ES-I3 (cell line): ENCODE data around the gene SMC6.

Experiments used
- H3K36me3 ChIP-seq: 2 replicates; pipeline ENCODE4 v1.6.1; 2013; ENCODE audit warnings: mild to moderate bottlenecking, low read length, control low read depth, moderate library complexity; ENCODE audit not compliant: insufficient read depth
- H3K4me1 ChIP-seq: 2 replicates; pipeline ENCODE4 v1.6.1; 2013; ENCODE audit warnings: mild to moderate bottlenecking, control low read depth, low read length; ENCODE audit not compliant: insufficient read depth
- H3K9ac ChIP-seq: 2 replicates; pipeline ENCODE4 v1.6.1; 2013; ENCODE audit warnings: low read depth, mild to moderate bottlenecking, low read length, moderate library complexity
- H3K9me3 ChIP-seq: 2 replicates; pipeline ENCODE4 v1.6.1; 2013; ENCODE audit warnings: mild to moderate bottlenecking, low read length, moderate library complexity; ENCODE audit not compliant: control insufficient read depth, insufficient read depth

SMC6 gene

GRCh38 chr2:17752892-17753802 lies 463 bp downstream of the SMC6 start:
- Histone ChIP-seq H3K4me1 (peaks cover 17% of the 10 kb centered on the region), H3K9me3 (no peaks in the 10 kb centered on the region), H3K9ac (peak overlapping the region; percentile 96), H3K36me3 (no peaks in the 10 kb centered on the region)

GRCh38 chr2:17752246-17752645 lies 1.4 kb downstream of the SMC6 start:
- Histone ChIP-seq H3K4me1 (peaks cover 21% of the 10 kb centered on the region), H3K9ac (peak overlapping the region; percentile 96; the same call in 1 of the 2 replicates), H3K36me3 (no peaks in the 10 kb centered on the region), H3K9me3 (no peaks in the 10 kb centered on the region)

- peaks cover 21% of the 10 kb centered on the region for H3K4me1 ChIP-seq
- no peaks in the 10 kb centered on the region for H3K9me3 ChIP-seq
- H3K9ac ChIP-seq: no peak overlapping the region
- peaks cover 2% of the 10 kb centered on the region; the same call in 1 of the 2 replicates for H3K36me3 ChIP-seq
Measured at GRCh38 chr2:17749753-17750438, 3.7 kb downstream of the SMC6 start.

- Histone ChIP-seq H3K9me3 (no peaks in the 10 kb centered on the region), H3K9ac (no peak overlapping the region), H3K36me3 (peaks cover 4% of the 10 kb centered on the region; the same call in 1 of the 2 replicates), H3K4me1 (peaks cover 21% of the 10 kb centered on the region)
Measured at GRCh38 chr2:17748745-17749144, 4.9 kb downstream of the SMC6 start.

- H3K9ac ChIP-seq: no peak overlapping the region
- H3K9me3 ChIP-seq: no peaks in the 10 kb centered on the region
- H3K36me3 ChIP-seq: peaks cover 4% of the 10 kb centered on the region; the same call in 1 of the 2 replicates
- peaks cover 21% of the 10 kb centered on the region for H3K4me1 ChIP-seq
Measured at GRCh38 chr2:17747684-17748452, 5.7 kb downstream of the SMC6 start.

GRCh38 chr2:17740203-17740602 lies 13.4 kb downstream of the SMC6 start:
- H3K9ac ChIP-seq: no peak overlapping the region
- H3K36me3 ChIP-seq: peaks cover 18% of the 10 kb centered on the region

GRCh38 chr2:17736989-17737388 lies 16.6 kb downstream of the SMC6 start:
- H3K36me3 ChIP-seq: peaks cover 16% of the 10 kb centered on the region
- H3K9ac ChIP-seq: no peak overlapping the region
- H3K9me3 ChIP-seq: no peaks in the 10 kb centered on the region
- no peaks in the 10 kb centered on the region for H3K4me1 ChIP-seq

More at GRCh38 chr2:17740203-17740602, 13.4 kb downstream of the SMC6 start:
- H3K4me1 ChIP-seq: no peaks in the 10 kb centered on the region
- H3K9me3 ChIP-seq: no peaks in the 10 kb centered on the region

- Histone ChIP-seq H3K4me1 (no peaks in the 10 kb centered on the region), H3K9me3 (no peaks in the 10 kb centered on the region), H3K9ac (no peak overlapping the region), H3K36me3 (peaks cover 16% of the 10 kb centered on the region)
Measured at GRCh38 chr2:17735864-17736263, 17.7 kb downstream of the SMC6 start.

- H3K36me3 ChIP-seq: peaks cover 11% of the 10 kb centered on the region
- no peak overlapping the region for H3K9ac ChIP-seq
- no peaks in the 10 kb centered on the region for H3K9me3 ChIP-seq
- peaks cover 7% of the 10 kb centered on the region; the same call in 1 of the 2 replicates for H3K4me1 ChIP-seq
Measured at GRCh38 chr2:17733599-17733998, 20.0 kb downstream of the SMC6 start.

GRCh38 chr2:17729880-17730279 lies 23.7 kb downstream of the SMC6 start:
- Histone ChIP-seq H3K9ac (no peak overlapping the region), H3K4me1 (peaks cover 7% of the 10 kb centered on the region; the same call in 1 of the 2 replicates), H3K36me3 (peaks cover 5% of the 10 kb centered on the region; the same call in 1 of the 2 replicates), H3K9me3 (no peaks in the 10 kb centered on the region)

GRCh38 chr2:17728210-17728609 lies 25.4 kb downstream of the SMC6 start:
- Histone ChIP-seq H3K9ac (no peak overlapping the region), H3K9me3 (no peaks in the 10 kb centered on the region), H3K4me1 (peaks cover 7% of the 10 kb centered on the region; the same call in 1 of the 2 replicates), H3K36me3 (peaks cover 5% of the 10 kb centered on the region; the same call in 1 of the 2 replicates)

GRCh38 chr2:17719562-17720371 lies 33.8 kb downstream of the SMC6 start:
- H3K9ac ChIP-seq: no peak overlapping the region
- no peaks in the 10 kb centered on the region for H3K9me3 ChIP-seq
- H3K4me1 ChIP-seq: no peaks in the 10 kb centered on the region
- H3K36me3 ChIP-seq: peaks cover 14% of the 10 kb centered on the region

- Histone ChIP-seq H3K9ac (no peak overlapping the region), H3K36me3 (peaks cover 14% of the 10 kb centered on the region), H3K9me3 (no peaks in the 10 kb centered on the region), H3K4me1 (no peaks in the 10 kb centered on the region)
Measured at GRCh38 chr2:17718689-17719088, 34.9 kb downstream of the SMC6 start.
